ENCODE measurements around the gene SLC22A1.

- TF ChIP-seq CTCF (IDR thresholded peaks at IDR 0.05; ENCODE audit: insufficient read depth, low read depth, low read length) (no peak), EZH2 (IDR thresholded peaks at IDR 0.05; ENCODE audit: insufficient read depth, low read length) (no peak)
These were observed 71.2 kb downstream of the SLC22A1 start for GRCh38 chr6:160192840-160193239.

Data from astrocyte (in vitro differentiated cells and primary cell).